ENCODE data around the gene TYW1.
"Not testable (repeated sequence)": the region's sequence is repeated elsewhere in the genome, so short reads cannot be mapped to it uniquely, and the experiment has no call there.

TYW1 gene

DNA sequence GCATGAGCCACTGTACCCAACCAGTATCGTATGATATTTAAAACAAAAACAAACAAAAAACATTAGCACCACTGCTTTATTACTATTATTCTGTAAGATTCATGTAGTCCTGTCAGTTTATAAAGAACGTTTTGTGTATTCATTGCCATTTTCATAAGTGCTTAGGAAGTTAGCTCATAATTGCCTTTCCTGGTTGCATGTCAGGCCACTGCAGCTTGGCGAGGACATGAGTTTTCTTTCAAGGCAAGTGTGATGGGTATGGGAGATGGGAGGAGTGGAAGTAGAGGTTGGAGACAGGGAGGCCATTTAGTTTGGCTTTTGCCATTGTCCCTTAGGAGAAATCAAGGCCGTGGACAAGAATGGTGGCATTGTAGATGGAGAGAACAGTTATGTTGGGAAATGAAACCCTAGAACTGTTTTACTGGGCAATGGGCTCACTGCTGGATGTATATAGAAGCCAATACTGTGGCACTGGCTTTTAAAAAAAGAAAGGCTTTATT is 48.9 kb downstream of the TYW1 start:
- no peak for DNase-seq (ENCODE audit: low read depth)

DNA sequence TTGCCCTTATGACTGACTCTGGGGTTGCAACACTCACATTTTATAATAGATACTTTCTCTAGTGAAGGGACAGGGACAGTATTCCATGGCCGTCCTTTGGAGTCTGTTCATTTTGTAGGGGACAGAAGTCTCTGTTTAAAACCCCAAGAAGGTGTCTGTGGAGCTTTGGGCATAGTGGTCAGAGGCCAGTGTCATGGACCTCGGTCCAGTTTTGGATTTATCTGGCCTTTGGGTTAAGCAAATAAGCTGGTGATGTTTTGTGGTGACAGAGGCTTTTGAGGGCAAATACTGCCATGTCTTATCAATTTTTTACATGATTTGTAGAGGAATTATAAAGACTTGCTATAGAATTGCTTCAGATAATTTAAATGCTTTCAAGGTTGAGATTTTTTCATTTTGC is 50.2 kb downstream of the TYW1 start:
- not testable (repeated sequence) for DNase-seq (ENCODE audit: low read depth)

DNA sequence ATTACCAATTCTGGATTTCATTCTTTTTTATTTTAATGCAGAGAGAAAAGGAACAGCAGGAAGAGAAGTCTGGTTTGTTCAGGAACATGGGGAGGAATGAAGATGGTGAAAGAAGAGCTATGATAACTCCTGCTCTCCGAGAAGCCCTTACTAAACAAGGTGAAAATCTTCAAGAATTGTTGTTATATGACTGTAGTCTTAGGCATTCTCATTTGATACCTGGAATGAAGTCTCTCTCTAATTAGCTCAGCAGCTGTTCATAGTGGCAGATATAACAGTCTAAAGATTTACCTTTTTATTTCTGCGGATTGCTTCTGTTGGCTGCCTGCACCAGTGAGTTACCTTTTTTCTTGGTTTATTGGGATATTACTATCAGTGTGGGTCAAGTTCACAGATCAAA is 53.3 kb downstream of the TYW1 start:
- DNase-seq (ENCODE audit: low read depth): not testable (repeated sequence)

DNA sequence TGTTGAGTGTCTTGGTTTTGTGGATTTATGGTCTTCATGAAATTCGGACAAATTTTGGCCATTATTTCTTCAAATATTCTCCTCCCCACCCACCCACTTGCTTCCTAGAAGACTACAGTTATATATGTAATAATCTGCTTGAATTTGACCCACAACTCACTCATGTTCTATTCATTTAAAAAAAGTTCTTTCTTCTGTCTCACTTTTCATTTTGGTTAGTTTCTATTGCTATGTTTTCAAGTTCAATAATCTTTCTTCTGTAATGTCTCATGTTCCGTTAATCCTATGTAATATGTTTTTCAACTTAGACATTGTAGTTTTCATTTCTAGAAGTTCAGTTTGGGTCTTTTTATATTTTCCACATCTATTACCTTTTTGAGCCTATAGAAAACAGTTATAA is 55.5 kb downstream of the TYW1 start:
- not testable (repeated sequence) for DNase-seq (ENCODE audit: low read depth)

DNA sequence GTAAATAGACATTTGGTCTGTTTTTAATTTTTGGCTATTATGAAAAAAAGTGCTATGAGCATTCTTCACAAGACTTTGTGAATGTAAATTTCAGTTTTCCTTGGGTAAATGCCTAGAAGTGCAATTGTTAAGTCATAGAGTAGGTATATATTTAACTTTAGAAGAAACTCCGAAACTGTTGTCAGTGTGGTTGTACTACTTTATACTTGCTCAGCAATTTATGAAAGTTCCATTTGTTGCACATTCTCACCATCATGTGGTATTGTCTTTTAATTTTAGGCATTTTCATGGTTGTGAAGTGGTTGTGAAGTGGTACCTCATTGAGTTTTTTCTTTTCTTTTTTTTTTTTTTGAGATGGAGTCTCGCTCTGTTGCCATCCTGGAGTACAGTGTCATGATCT is 60.0 kb downstream of the TYW1 start:
- no peak for DNase-seq (ENCODE audit: low read depth)

DNA sequence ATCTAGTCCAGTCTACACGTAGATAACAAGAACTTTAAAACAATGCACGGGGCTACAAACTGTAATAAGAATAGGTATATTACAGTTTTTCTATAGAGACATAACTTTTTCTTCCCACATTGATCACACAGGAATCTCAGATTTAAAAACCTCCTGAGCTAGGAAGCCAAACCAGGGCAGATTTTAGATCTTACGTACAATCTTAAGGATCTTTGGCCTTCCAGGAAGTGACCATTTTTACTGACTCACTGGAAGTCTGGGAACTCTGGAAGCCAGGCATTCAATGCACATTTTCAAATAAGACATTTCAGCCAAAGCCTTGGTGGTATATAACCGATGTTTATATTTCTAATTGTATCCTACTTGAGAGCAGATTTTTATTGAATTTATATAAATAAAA is 64.7 kb downstream of the TYW1 start:
- DNase-seq (ENCODE audit: low read depth): not testable (repeated sequence)

DNA sequence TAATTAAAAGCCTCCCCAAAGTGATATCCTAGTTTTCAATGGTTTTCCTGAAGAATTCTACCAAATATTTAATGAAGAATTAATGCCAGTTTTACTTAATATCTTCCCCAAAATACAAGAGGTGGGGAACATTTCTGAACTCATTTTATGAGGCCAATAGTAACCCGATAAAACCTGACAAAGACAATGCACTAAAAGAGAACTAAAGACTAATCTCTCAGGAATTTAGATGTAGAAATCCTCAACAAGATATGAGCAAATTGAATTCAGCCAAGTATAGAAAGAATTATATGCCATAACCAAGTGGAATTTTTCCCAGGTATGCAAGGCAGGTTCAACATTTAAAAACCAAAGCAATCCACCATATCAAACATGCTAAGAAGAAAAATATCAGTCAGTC is 66.2 kb downstream of the TYW1 start:
- peak; percentile 19 for DNase-seq (ENCODE audit: low read depth)

DNA sequence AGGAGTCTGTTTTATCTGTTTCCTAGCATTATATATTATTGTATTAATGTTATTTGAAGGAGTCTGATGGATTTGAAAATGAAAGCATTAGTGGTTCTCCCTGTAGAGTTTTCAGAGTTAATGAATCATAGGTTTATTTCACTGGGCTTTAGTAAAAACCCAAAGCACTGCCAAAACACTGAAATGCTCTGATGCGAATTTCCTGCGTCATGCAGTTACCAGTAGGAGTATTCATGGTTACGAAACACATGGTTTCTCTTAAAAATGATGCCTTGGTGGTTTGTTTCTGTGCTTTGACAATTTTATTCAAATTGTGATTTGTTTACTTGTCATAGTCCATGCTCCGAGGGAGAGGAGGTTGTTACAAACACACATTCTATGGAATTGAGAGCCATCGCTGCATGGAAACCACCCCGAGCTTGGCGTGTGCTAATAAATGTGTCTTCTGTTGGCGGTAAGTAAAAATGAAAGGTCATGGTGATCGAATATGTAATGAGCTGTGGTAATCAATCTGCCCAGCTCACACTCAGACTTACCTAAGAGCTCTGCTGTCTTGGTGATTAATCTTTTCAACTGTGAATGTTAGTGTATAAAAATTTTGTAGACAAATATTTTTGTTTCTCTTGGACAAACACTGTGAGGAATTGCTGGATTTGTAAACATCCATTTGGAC is 70.5 kb downstream of the TYW1 start:
- peak; percentile 26 for DNase-seq (ENCODE audit: low read depth)

DNA sequence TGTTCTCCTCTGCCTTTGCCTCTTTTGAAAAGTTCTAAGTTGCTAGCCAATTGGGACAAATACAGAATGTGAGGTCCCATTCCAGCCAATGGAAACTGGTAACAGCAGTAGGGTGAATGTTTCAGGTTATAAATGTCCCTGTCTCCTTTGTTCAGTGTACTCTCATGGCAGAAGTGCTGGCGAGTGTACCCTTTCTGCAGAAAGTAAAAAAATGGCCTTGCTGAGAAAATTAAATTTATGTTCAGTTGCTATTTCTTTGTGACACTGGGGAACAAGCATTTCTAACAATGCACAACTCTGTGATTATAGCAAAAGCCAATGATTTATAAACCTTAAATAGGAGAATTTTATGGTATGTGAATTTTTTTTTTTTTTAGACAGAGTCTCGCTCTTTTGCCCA is 79.5 kb downstream of the TYW1 start:
- DNase-seq (ENCODE audit: low read depth): not testable (repeated sequence)

DNA sequence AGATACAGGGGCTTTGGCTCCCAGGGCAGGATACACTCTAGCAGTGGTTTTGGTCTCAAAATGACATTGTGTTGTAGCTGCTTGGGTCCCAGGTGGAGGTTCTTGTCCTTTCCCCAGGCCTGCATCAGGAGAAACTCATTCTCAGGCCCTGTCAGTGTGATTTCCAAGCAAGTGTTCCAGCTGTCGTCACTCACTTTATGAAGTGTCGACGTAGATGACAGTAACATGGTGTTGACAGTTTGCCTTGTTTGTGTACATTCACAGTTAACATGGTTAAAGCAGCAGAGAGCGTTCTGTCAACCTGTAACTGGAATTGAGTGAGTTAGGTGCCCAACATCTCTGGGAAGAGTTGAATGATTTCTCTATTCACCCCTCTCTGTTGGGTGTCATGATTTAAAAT is 86.2 kb downstream of the TYW1 start:
- DNase-seq (ENCODE audit: low read depth): not testable (repeated sequence)

DNA sequence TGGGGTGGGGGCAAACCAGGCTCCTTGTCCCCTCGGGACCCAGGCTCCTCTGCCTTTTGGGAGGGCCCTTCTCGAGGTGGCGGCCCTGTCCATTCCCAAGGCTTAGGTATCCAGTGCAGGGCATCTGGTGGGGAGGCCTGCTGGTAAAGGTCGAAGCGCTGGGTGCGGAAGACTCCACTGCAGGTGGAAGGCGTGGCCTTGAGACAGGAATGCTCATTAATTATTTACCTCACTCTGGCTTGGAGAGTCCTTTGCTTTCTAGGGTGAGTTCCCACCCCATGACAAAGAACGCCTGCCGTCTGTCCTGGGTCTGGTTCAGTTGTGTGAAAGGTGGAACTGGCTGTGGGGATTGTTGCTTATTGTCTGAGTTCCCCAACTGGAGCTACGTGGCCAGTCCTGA is 92.6 kb downstream of the TYW1 start:
- DNase-seq (ENCODE audit: low read depth): not testable (repeated sequence)

DNA sequence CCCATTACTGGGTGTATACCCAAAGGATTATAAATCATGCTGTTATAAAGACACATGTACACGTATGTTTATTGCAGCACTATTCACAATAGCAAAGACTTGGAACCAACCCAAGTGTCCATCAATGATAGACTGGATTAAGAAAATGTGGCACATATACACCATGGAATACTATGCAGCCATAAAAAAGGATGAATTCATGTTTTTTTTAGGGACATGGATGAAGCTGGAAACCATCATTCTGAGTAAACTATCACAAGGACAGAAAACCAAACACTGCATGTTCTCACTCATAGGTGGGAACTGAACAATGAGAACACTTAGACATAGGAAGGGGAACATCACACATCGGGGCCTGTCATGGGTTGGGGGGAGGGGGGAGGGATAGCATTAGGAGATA is 94.4 kb downstream of the TYW1 start:
- DNase-seq (ENCODE audit: low read depth): not testable (repeated sequence)

DNA sequence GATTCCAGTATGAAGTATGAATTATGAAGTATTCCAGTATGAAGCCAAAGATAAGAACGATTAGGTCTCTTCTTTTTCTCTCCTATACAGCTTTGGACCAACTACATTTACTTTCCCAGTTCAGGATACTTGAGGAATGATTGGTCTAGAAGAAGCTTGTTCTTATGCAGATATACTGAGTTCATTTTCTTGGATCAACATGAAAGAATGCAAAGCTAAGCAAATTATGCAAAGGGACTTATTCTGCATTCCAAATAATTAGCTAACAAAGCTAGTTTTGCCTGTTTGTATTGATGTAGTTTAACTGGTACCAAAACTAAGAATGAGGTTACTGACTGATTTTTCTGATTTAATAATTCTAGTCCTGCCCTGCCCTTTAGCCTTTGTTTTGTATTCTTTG is 101.4 kb downstream of the TYW1 start:
- not testable (repeated sequence) for DNase-seq (ENCODE audit: low read depth)

DNA sequence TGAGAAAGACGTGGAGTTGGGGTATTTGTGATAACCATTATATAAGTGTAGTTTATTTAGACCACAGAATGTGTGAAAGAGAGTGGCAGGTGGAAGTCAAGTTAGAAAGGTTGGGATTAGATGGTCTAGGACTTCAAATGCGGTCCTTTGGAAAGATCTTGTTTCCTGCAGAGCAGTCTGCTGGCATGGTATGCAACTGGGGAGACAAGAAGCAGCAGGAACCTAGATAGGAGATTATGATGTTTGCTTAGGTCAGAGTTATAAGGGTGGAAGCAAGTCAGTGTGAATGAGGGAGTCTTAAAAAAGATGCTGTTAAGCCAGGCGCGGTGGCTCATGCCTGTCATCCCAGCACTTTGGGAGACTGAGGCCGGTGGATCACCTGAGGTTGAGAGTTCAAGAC is 102.8 kb downstream of the TYW1 start:
- not testable (repeated sequence) for DNase-seq (ENCODE audit: low read depth)

DNA sequence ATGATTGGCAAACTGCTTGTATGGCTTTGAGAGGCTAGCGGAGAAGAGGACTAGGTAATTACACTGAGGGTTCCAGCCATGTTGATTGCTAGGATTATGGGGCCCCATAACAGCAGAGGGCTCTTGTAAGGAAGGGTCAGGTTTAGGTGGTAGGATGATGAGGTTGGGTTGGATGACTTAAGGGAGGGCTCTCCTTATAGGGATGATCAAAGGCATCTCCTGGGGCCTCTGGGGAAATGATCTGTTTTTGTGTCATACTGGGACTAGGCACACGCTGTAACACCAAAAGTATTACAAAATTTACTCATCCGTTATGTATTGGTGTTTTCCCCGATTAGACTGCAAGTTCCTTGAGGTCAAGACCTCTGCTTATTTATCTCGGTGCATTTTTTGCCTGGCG is 103.4 kb downstream of the TYW1 start:
- not testable (repeated sequence) for DNase-seq (ENCODE audit: low read depth)

DNA sequence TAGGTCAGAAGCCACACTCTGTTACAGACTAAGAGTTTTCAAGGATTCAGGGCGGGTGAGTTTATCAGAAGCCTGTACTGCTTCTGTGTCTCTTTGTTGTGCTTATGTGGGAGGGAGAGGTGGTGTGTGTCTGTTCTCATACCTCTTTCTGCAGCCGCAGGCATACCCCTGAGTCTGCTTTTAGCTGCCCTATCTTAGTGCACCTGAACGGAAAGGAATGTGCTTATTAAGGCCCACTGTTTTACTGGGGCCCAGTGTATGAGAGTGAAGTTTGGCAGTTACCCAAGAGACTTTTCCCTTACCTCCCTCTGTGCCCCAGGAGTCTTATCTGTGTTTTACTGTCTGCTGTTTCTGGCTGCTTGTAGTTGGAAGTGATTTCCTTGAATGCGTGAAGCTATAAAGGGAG is 104.3 kb downstream of the TYW1 start:
- DNase-seq (ENCODE audit: low read depth): peak; percentile 6

DNA sequence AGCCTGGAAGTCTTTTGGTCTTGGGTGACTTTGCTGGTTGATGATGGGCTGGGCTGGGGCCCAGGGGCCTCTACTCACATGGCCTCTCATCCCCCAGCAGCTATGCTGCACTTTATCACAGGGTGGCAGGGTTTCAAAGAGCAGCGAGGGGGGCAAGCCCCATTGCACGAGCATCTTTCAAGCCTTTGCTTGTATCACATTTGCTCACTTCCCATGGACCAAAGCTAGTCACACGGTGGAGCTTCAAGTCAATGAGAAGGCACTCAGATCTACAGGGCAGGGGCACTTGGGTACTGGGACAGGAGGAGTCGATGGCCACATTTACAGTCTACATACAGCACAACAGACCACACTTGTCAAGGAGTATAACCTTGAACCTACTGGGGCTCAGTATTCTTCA is 108.3 kb downstream of the TYW1 start:
- DNase-seq (ENCODE audit: low read depth): not testable (repeated sequence)

DNA sequence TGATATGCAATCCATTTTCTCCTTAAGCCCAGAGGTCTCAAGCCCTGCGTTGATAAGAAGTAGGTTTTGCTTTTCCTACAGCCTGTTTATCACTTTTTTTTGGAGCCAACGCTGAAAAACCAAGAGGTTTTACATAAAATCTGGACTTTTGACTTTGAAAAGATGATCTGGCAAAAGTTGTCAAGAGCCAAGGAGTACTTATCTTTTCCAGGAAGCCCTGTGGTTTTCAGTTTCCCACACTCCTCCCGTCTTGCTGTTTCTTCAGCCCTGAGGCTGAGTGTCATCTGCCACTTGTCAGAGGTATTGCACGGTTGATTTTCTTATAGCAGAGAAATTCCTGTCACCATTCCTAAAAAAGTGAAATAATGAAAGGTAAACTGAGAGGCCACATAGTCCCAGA is 108.7 kb downstream of the TYW1 start:
- no peak for DNase-seq (ENCODE audit: low read depth)

DNA sequence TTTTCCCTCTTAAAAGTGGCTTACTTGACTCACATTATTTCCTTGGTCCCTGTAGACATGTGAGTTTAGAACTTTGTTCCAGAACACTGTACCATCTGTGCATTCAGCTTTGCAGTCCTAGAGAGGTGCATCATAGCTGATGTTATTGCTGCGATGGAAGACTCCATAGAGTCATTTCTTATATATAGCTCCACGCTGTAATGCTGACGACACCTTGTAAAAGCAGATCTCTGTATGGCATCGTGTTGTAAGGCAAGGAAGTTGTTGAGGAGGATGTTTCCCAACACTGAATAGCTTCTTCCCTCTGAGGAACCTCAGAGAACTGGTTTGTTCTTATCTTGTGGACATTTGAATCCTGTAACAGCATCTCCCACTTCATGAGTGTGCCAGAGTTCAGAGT is 109.6 kb downstream of the TYW1 start:
- DNase-seq (ENCODE audit: low read depth): not testable (repeated sequence)

DNA sequence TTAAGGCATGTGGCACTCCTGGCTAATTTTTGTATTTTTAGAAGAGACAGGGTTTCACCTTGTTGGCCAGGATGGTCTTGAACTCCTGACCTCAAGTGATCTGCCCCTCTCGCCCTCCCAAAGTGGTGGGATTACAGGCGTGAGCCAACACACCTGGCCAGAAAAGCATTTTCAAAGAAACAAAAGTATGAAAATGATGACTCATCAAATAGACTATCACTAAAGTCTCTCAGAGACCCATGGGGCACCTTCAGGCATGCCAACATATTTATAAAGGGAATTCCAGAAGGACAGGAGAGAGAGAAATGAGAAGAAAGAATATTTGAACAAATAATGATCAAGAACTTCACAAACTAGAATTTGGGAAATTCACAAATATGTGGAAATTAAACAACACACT is 114.7 kb downstream of the TYW1 start:
- DNase-seq (ENCODE audit: low read depth): not testable (repeated sequence)

DNA sequence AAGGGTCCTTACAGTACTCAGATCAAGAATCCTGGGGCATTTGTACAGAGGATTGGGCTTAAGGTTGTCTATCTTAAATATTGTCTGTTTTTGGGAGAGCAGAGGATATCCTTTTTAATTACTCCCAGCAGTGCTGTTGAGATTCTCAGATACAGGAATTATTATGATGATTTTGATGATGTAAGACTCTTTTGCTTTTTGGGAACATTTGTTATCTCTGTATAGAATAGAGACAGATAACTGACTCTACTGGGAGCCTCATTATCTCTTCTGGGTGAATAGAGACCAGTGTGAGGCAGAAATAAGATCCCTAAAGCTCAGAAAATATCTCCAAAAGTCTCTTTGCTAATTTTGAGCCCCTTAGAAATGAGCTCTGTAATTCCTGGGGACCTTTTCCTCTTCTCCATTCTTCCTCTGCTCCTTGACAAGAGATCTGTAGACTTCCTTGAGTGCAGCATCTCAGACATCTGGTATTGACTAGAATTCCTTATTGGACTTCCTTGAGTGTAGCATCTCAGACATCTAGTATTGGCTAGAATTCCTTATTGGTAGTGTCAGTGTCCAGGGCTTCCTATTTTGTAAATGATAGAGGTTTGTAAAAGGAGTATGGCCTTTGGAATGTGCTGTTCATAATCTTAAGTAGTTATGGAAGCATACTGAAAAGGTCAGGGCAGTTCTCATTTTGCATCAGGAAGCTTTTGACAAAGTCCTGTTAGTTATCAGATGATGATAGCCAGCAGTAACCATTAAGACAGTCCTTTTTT is 118.0 kb downstream of the TYW1 start:
- not testable (repeated sequence) for DNase-seq (ENCODE audit: low read depth)

DNA sequence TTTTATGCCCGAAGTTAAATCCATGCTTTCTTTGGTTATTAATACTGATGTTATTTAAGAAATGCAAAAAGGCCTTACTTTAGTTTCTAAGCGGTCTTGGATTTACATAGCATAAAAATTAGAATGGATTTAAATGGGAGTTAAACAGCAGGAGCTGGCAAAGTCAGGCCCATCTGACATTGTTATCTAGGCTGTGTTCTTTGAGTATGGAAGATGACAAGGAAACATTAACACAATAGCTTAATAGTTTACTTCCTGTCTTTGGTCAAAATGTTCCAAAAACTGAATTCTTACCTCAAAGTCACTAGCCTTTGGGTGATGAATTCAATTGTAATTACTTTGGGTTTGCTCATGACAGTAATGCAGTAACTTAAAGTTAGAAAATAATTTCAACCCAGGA is 123.9 kb downstream of the TYW1 start:
- not testable (repeated sequence) for DNase-seq (ENCODE audit: low read depth)

DNA sequence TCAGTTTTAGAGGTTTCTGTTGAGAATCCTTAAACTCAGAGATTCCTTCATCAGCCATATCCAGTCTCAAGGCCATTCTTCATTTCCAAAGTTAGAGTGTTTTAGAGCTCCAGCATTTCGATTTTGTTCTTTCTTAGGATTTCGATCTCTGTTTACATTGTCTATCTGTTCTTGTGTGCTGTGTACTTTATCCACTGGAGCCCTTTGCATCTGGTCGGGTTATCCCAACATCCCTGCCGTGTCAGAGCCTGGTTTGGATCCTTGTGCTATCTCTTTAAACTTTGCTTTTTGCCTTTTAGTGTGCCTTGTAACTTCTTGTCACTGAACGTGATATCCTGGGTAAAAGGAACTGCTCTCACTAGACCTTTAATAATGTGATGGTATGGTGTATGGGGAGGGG is 131.6 kb downstream of the TYW1 start:
- not testable (repeated sequence) for DNase-seq (ENCODE audit: low read depth)

Data from non-pigmented ciliary epithelial cell (primary cell).